Measurements from ENCODE around the gene MAVS.

Gene MAVS

GRCh38 chr20:3857405-3857804 lies 10.8 kb downstream of the MAVS start:
- H3K9me3 ChIP-seq (ENCODE audit: control insufficient read depth, insufficient read depth, low read length): peaks cover 4% of the 10 kb centered on the region; the same call in 1 of the 2 replicates
- peaks cover 7% of the 10 kb centered on the region for H3K79me2 ChIP-seq (ENCODE audit: control insufficient read depth, low read length)
- H3K27me3 ChIP-seq (ENCODE audit: control insufficient read depth, low read length): no peaks in the 10 kb centered on the region
- H3K4me3 ChIP-seq (ENCODE audit: low read length): no peak overlapping the region
- no peaks in the 10 kb centered on the region for H3K9me2 ChIP-seq (replicated peaks; ENCODE audit: control insufficient read depth, low read length)
- H3F3A ChIP-seq (ENCODE audit: control insufficient read depth, insufficient read depth): 0 out of 2 replicates have a peak, but pooled peaks cover 3% of the 10 kb centered on the region
- peaks cover 52% of the 10 kb centered on the region for H3K36me3 ChIP-seq (ENCODE audit: control insufficient read depth, low read length)
- no peak overlapping the region for H3K4me2 ChIP-seq (ENCODE audit: low read length)
- no peaks in the 10 kb centered on the region for H4K20me1 ChIP-seq (ENCODE audit: control insufficient read depth, insufficient read depth, low read depth, low read length)
- H3K4me1 ChIP-seq (ENCODE audit: control insufficient read depth, low read length): no peaks in the 10 kb centered on the region
- H3K27ac ChIP-seq (ENCODE audit: low read depth, low read length): no peak overlapping the region
- TF ChIP-seq CTCF (IDR thresholded peaks at IDR 0.05; ENCODE audit: low read depth, low read length, poor library complexity, severe bottlenecking) (no peak), EZH2phosphoT487 (IDR thresholded peaks at IDR 0.05; ENCODE audit: borderline replicate concordance, low read length) (no peak)

- no peaks in the 10 kb centered on the region for H4K20me1 ChIP-seq (ENCODE audit: control insufficient read depth, insufficient read depth, low read depth, low read length)
Measured at GRCh38 chr20:3858689-3859088, 12.1 kb downstream of the MAVS start.

GRCh38 chr20:3861191-3861590 lies 14.6 kb downstream of the MAVS start:
- Histone ChIP-seq H3K27me3 (ENCODE audit: control insufficient read depth, low read length) (no peaks in the 10 kb centered on the region), H3K4me3 (ENCODE audit: low read length) (no peak overlapping the region), H3K79me2 (ENCODE audit: control insufficient read depth, low read length) (peaks cover 3% of the 10 kb centered on the region; the same call in 1 of the 2 replicates), H3K36me3 (ENCODE audit: control insufficient read depth, low read length) (peaks cover 75% of the 10 kb centered on the region), H3K4me2 (ENCODE audit: low read length) (no peak overlapping the region), H3K27ac (ENCODE audit: low read depth, low read length) (no peak overlapping the region), H3F3A (ENCODE audit: control insufficient read depth, insufficient read depth) (no peaks in the 10 kb centered on the region), H3K9me2 (replicated peaks; ENCODE audit: control insufficient read depth, low read length) (no peaks in the 10 kb centered on the region), H4K20me1 (ENCODE audit: control insufficient read depth, insufficient read depth, low read depth, low read length) (no peaks in the 10 kb centered on the region), H3K4me1 (ENCODE audit: control insufficient read depth, low read length) (no peaks in the 10 kb centered on the region), H3K9me3 (ENCODE audit: control insufficient read depth, insufficient read depth, low read length) (peaks cover 4% of the 10 kb centered on the region; the same call in 1 of the 2 replicates)
- TF ChIP-seq EZH2phosphoT487 (IDR thresholded peaks at IDR 0.05; ENCODE audit: borderline replicate concordance, low read length) (no peak), CTCF (IDR thresholded peaks at IDR 0.05; ENCODE audit: low read depth, low read length, poor library complexity, severe bottlenecking) (no peak)

More at GRCh38 chr20:3858689-3859088, 12.1 kb downstream of the MAVS start:
- Histone ChIP-seq H3K4me3 (ENCODE audit: low read length) (no peak overlapping the region), H3K79me2 (ENCODE audit: control insufficient read depth, low read length) (peaks cover 7% of the 10 kb centered on the region), H3K27me3 (ENCODE audit: control insufficient read depth, low read length) (no peaks in the 10 kb centered on the region), H3F3A (ENCODE audit: control insufficient read depth, insufficient read depth) (0 out of 2 replicates have a peak, but pooled peaks cover 3% of the 10 kb centered on the region), H3K9me2 (replicated peaks; ENCODE audit: control insufficient read depth, low read length) (no peaks in the 10 kb centered on the region), H3K27ac (ENCODE audit: low read depth, low read length) (no peak overlapping the region), H3K4me1 (ENCODE audit: control insufficient read depth, low read length) (no peaks in the 10 kb centered on the region), H3K9me3 (ENCODE audit: control insufficient read depth, insufficient read depth, low read length) (peaks cover 4% of the 10 kb centered on the region; the same call in 1 of the 2 replicates), H3K36me3 (ENCODE audit: control insufficient read depth, low read length) (peaks cover 65% of the 10 kb centered on the region), H3K4me2 (ENCODE audit: low read length) (no peak overlapping the region)
- no peak for TF ChIP-seq EZH2phosphoT487 (IDR thresholded peaks at IDR 0.05; ENCODE audit: borderline replicate concordance, low read length)
- no peak for TF ChIP-seq CTCF (IDR thresholded peaks at IDR 0.05; ENCODE audit: low read depth, low read length, poor library complexity, severe bottlenecking)
